ENCODE measurements around the gene RIMBP2.

GRCh38 chr12:130704606-130705005 is 11.5 kb downstream of the RIMBP2 start:
- no peak for TF ChIP-seq POLR2AphosphoS5 (IDR thresholded peaks at IDR 0.05; ENCODE audit: low read depth, low read length)
- no peak for TF ChIP-seq SIN3A (IDR thresholded peaks at IDR 0.05; ENCODE audit: borderline replicate concordance, insufficient read depth, low read length)
- no peak for TF ChIP-seq TAF1 (IDR thresholded peaks at IDR 0.05; ENCODE audit: borderline replicate concordance, insufficient read depth, low read length)
- TF ChIP-seq, protein P1, sequence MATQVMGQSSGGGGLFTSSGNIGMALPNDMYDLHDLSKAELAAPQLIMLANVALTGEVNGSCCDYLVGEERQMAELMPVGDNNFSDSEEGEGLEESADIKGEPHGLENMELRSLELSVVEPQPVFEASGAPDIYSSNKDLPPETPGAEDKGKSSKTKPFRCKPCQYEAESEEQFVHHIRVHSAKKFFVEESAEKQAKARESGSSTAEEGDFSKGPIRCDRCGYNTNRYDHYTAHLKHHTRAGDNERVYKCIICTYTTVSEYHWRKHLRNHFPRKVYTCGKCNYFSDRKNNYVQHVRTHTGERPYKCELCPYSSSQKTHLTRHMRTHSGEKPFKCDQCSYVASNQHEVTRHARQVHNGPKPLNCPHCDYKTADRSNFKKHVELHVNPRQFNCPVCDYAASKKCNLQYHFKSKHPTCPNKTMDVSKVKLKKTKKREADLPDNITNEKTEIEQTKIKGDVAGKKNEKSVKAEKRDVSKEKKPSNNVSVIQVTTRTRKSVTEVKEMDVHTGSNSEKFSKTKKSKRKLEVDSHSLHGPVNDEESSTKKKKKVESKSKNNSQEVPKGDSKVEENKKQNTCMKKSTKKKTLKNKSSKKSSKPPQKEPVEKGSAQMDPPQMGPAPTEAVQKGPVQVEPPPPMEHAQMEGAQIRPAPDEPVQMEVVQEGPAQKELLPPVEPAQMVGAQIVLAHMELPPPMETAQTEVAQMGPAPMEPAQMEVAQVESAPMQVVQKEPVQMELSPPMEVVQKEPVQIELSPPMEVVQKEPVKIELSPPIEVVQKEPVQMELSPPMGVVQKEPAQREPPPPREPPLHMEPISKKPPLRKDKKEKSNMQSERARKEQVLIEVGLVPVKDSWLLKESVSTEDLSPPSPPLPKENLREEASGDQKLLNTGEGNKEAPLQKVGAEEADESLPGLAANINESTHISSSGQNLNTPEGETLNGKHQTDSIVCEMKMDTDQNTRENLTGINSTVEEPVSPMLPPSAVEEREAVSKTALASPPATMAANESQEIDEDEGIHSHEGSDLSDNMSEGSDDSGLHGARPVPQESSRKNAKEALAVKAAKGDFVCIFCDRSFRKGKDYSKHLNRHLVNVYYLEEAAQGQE (IDR thresholded peaks at IDR 0.05; ENCODE audit: insufficient read depth in 1 of 2, low read depth in 2 of 2, low read length in 2 of 2), result no peak

All from PFSK-1 (cell line).